Hepatocyte (in vitro differentiated cells): ENCODE data around the gene PDYN. TPM values are rescaled to one million over a fixed set of nuclear protein-coding genes. Genes with fewer than 3 reads are reported as not detected.

Experiments used
- DNase-seq: peaks from one replicate; pipeline ENCODE4 v3.0.0-alpha.2; 2016; ENCODE audit warnings: low spot score
- H2AFZ ChIP-seq: fragments of 200-600 bp; sonication (generic); 2 replicates; pipeline ENCODE4 v1.6.0; 2016; ENCODE audit warnings: antibody characterized with exemption, mild to moderate bottlenecking
- H3K27ac ChIP-seq: fragments of 200-600 bp; sonication (generic); 2 replicates; pipeline ENCODE4 v1.5.1; 2016; ENCODE audit warnings: mild to moderate bottlenecking
- H3K27me3 ChIP-seq: fragments of 200-600 bp; sonication (generic); 2 replicates; pipeline ENCODE4 v1.6.1; 2016
- H3K36me3 ChIP-seq: fragments of 200-600 bp; sonication (generic); replicated peaks from 2 replicates; pipeline ENCODE4 v1.5.1; 2016; ENCODE audit warnings: low read depth; ENCODE audit not compliant: insufficient read depth
- H3K4me1 ChIP-seq: fragments of 200-600 bp; sonication (generic); 2 replicates; pipeline ENCODE4 v1.5.1; 2016; ENCODE audit warnings: mild to moderate bottlenecking, moderate library complexity; ENCODE audit not compliant: insufficient read depth
- H3K4me2 ChIP-seq: fragments of 200-600 bp; sonication (generic); 2 replicates; pipeline ENCODE4 v1.6.0; 2016
- H3K4me3 ChIP-seq: fragments of 200-600 bp; sonication (generic); 2 replicates; pipeline ENCODE4 v1.5.1; 2016; ENCODE audit warnings: mild to moderate bottlenecking
- H3K79me2 ChIP-seq: fragments of 200-600 bp; sonication (generic); 2 replicates; pipeline ENCODE4 v1.6.0; 2017; ENCODE audit warnings: mild to moderate bottlenecking
- H3K9me2 ChIP-seq: fragments of 200-600 bp; sonication (generic); replicated peaks from 2 replicates; pipeline ENCODE4 v1.6.0; 2017; ENCODE audit warnings: mild to moderate bottlenecking; ENCODE audit not compliant: insufficient read depth
- H3K9me3 ChIP-seq: fragments of 200-600 bp; sonication (generic); 2 replicates; pipeline ENCODE4 v1.5.1; 2016; ENCODE audit warnings: low read depth, mild to moderate bottlenecking
- H4K20me1 ChIP-seq: fragments of 200-600 bp; sonication (generic); 2 replicates; pipeline ENCODE4 v1.6.0; 2016; ENCODE audit warnings: mild to moderate bottlenecking; ENCODE audit not compliant: insufficient read depth, poor library complexity, severe bottlenecking
- EZH2 ChIP-seq: fragments of 200-600 bp; sonication (generic); IDR thresholded peaks from 2 replicates; pipeline ENCODE4 v1.6.1; 2016; ENCODE audit warnings: antibody characterized with exemption, mild to moderate bottlenecking, borderline replicate concordance
- EZH2phosphoT487 ChIP-seq: fragments of 200-600 bp; sonication (generic); IDR thresholded peaks from one replicate; pipeline ENCODE4 v1.6.1; 2018; ENCODE audit warnings: antibody characterized with exemption, mild to moderate bottlenecking, low read depth, moderate library complexity; ENCODE audit not compliant: unreplicated experiment, severe bottlenecking
- WGBS: methylation state at CpG from one replicate; pipeline ENCODE4 v1.1.6; 2016; ENCODE audit warnings: low lambda C conversion rate; ENCODE audit errors: missing lambda C conversion rate; 5-methylcytosine and 5-hydroxymethylcytosine counted together
- polyA plus RNA-seq: library from polyadenylated mRNA; unstranded; fragments of >200 nt; fragmentation: Nextera tagmentation; extraction: Ambion mirVana; gene quantifications from 2 replicates; pipeline ENCODE4 v1.2.1, GENCODE V29; 2016
- total RNA-seq: library from RNA; depleted of rRNA; stranded (reverse); fragments of >200 nt; gene quantifications from 2 replicates; pipeline ENCODE4 v1.2.3, GENCODE V29; 2014
- TF ChIP-seq, protein P1 (sequence below): fragments of 200-600 bp; sonication (generic); IDR thresholded peaks from 2 replicates; pipeline ENCODE4 v1.5.1; 2016; ENCODE audit warnings: antibody characterized with exemption, mild to moderate bottlenecking; ENCODE audit not compliant: poor library complexity

Gene PDYN
- total and polyA plus RNA-seq, 2 experiments from 2014 or later, result not detected

DNA sequence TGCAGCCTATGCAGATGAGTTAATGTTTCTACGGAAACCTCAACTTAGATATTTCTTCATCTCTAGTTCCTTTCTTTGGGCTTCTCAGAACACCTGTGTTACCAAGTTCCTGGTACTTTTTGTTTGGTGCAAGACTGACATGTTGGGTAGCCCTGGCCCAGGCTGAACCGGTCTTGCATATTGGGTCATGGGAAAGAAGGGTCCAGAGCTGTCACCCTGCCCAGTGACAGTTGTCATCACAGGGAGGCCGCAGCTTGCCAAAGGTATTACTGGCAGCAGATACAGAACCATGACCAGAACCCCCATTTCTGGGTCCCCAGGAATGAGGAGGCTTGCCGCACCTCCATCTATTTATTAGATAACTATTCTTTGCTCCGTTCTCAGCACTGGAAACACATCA lies 40.2 kb downstream of the PDYN start:
- no peaks in the 10 kb centered on the region for H4K20me1 ChIP-seq
- 98% methylated on average over 5 of the region's 5 CpGs for WGBS
- no peaks in the 10 kb centered on the region for H3K79me2 ChIP-seq
- H3K27ac ChIP-seq, result no peak overlapping the region
- H3K4me2 ChIP-seq, result no peak overlapping the region
- no peak overlapping the region for H3K4me3 ChIP-seq
- no peak for TF ChIP-seq EZH2
- H3K9me2 ChIP-seq, result no peaks in the 10 kb centered on the region
- H3K9me3 ChIP-seq, result no peaks in the 10 kb centered on the region
- H2AFZ ChIP-seq, result no peak overlapping the region
- DNase-seq, result no peak
- H3K4me1 ChIP-seq, result no peaks in the 10 kb centered on the region
- H3K36me3 ChIP-seq, result no peaks in the 10 kb centered on the region
- no peaks in the 10 kb centered on the region for H3K27me3 ChIP-seq

DNA sequence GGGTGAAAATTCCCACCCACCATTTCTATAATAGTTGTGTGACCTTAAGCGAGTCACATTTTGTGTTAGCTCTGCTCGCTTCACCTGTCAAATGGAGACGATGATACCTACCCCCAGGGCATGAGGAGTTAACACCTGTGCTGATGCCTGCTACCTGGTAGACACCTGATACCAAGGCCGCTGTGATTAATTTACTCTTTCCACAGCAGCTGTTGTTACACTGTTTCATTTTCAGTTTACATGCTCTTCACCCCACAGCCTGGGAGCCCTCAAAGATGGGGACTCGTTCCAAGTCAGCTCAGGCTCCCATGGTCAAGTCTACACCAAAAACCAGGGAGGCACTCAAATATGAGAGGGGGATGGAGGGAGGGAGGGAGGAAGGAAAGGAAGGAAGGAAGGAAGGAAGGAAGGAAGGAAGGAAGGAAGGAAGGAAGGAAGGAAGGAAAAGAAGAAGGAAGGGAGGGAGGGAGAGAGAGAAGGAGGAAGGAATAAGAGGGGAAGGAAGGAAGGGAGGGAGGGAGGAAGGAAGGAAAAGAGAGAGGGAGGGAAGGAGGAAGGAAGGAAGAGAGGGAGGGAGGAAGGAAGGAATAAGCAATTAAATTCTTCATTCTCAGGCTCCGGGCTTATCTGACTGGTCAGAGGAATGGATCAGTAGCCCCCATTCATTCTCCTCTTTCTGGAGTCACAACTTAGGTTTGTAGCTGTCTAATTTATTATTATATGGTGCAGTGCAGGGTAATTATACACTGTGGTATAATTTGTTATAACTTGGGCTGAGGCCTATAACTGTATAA lies 40.9 kb downstream of the PDYN start:
- H4K20me1 ChIP-seq, result no peaks in the 10 kb centered on the region
- H2AFZ ChIP-seq, result no peak overlapping the region
- no peaks in the 10 kb centered on the region for H3K9me3 ChIP-seq
- H3K27ac ChIP-seq, result no peak overlapping the region
- no peak overlapping the region for H3K4me2 ChIP-seq
- H3K27me3 ChIP-seq, result peaks cover 3% of the 10 kb centered on the region
- H3K4me1 ChIP-seq, result no peaks in the 10 kb centered on the region
- TF ChIP-seq, protein P1, sequence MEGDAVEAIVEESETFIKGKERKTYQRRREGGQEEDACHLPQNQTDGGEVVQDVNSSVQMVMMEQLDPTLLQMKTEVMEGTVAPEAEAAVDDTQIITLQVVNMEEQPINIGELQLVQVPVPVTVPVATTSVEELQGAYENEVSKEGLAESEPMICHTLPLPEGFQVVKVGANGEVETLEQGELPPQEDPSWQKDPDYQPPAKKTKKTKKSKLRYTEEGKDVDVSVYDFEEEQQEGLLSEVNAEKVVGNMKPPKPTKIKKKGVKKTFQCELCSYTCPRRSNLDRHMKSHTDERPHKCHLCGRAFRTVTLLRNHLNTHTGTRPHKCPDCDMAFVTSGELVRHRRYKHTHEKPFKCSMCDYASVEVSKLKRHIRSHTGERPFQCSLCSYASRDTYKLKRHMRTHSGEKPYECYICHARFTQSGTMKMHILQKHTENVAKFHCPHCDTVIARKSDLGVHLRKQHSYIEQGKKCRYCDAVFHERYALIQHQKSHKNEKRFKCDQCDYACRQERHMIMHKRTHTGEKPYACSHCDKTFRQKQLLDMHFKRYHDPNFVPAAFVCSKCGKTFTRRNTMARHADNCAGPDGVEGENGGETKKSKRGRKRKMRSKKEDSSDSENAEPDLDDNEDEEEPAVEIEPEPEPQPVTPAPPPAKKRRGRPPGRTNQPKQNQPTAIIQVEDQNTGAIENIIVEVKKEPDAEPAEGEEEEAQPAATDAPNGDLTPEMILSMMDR, result no peak
- no peak for TF ChIP-seq EZH2
- TF ChIP-seq EZH2phosphoT487, result no peak
- no peaks in the 10 kb centered on the region for H3K36me3 ChIP-seq
- H3K4me3 ChIP-seq, result no peak overlapping the region
- H3K9me2 ChIP-seq, result no peaks in the 10 kb centered on the region
- DNase-seq, result no peak
- 69% methylated on average over 6 of the region's 6 CpGs for WGBS
- H3K79me2 ChIP-seq, result no peaks in the 10 kb centered on the region

DNA sequence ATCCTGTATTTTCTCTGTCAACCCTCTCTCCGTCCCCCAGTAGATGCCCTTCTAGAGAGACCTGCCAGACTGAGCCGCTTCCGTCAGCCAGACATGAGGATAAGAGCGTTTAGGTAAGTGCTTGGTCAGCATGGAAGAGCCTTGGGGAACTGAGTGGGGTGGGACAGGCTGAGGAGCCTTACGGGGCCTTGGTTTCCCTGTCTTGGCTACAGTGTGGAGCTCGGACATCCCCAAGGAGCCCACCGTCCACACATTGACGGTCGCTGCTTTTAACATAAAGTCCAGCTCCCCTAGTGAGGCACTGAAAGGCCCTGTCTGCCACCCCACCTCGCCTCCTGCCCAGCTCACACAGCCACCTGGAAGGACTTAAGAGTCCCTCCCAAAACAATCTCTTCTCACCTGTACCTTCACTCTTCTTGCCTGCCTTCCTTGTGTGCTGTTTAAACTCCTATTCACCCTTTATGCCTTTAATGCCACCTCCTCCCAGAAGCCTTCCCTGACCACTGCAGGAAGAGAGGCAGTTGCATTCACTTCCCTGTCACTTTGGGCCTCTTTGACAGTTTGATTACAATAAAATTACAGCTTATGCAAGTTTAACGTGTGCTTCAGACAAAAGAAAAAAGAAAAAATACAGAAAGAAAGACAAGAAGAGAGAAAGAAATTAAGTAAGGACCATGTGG lies 42.3 kb downstream of the PDYN start:
- H3K4me3 ChIP-seq, result no peak overlapping the region
- no peak overlapping the region for H3K4me2 ChIP-seq
- H3K9me2 ChIP-seq, result no peaks in the 10 kb centered on the region
- no peaks in the 10 kb centered on the region for H4K20me1 ChIP-seq
- no peaks in the 10 kb centered on the region for H3K36me3 ChIP-seq
- no peaks in the 10 kb centered on the region for H3K79me2 ChIP-seq
- no peak overlapping the region for H2AFZ ChIP-seq
- 72% methylated on average over 11 of the region's 11 CpGs for WGBS
- no peak overlapping the region for H3K27ac ChIP-seq
- H3K27me3 ChIP-seq, result peaks cover 13% of the 10 kb centered on the region
- peaks cover 8% of the 10 kb centered on the region for H3K4me1 ChIP-seq
- no peak for DNase-seq
- TF ChIP-seq EZH2phosphoT487, result no peak
- no peak for TF ChIP-seq EZH2
- TF ChIP-seq, protein P1, result no peak
- H3K9me3 ChIP-seq, result no peaks in the 10 kb centered on the region

DNA sequence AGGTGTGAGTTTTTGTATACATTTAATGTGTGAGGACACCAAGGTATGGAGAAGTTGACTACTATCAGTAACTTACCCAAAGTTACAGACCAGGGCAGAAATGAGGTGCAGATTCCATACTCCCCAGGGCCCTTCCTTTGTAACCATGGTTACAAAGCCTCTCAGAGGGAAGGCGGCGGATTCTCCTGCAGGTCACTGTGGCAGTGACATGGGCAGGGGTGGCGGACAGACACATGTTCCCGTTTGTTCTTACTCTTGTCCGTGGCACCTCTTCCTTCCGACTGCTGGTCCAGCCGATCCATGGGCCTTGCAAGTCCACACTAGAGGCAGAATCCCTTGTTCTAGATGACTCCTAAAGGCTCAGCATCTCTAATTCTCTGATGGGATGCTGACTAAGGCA lies 43.0 kb downstream of the PDYN start:
- Histone ChIP-seq H3K4me2 (no peak overlapping the region), H3K4me1 (peaks cover 13% of the 10 kb centered on the region), H3K79me2 (no peaks in the 10 kb centered on the region), H3K4me3 (no peak overlapping the region), H3K9me3 (no peaks in the 10 kb centered on the region), H2AFZ (no peak overlapping the region), H3K27me3 (peaks cover 17% of the 10 kb centered on the region), H3K36me3 (no peaks in the 10 kb centered on the region), H4K20me1 (no peaks in the 10 kb centered on the region), H3K27ac (no peak overlapping the region), H3K9me2 (no peaks in the 10 kb centered on the region)
- no peak for DNase-seq
- no peak for TF ChIP-seq EZH2phosphoT487
- TF ChIP-seq, protein P1, result no peak
- no peak for TF ChIP-seq EZH2
- WGBS, result 70% methylated on average over 7 of the region's 7 CpGs
